ENCODE results near the gene LY86. TPM values are rescaled to one million over a fixed set of nuclear protein-coding genes. Genes with fewer than 3 reads are reported as not detected.

Gene LY86
- total and polyA plus RNA-seq, 9 of the 15 experiments (the other 6 are each of a cell fraction or from before 2014, with no cell fraction given): 0.08 to 0.20 TPM; not detected in 7

DNA sequence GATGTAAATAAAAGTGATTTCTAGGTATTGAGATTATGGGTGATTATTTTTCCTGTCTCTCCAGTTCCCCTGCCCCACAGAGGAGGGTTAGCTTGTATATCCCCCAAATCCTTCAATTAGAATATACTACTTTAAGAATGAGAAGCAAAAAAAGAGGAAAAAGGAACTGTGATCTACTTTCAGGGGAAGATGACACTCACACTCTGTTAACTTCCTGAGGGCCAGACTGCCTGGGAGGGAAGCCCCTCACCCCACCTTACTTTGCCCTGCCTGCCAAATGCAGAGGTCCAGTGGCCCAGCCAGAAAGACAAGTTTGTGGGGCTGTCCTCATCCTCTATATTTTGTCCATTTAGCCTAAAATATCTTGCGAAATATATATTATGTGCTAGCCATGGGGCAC lies 9.2 kb upstream of the LY86 start:
- in situ Hi-C loops (cut with MboI): no loop called here
- no peaks in the 10 kb centered on the region for H3K36me3 ChIP-seq (ENCODE audit: control insufficient read depth, insufficient read depth, low read length)
- FAIRE-seq (no peak), DNase-seq (ENCODE audit: extremely low read depth in 1 of 4, low spot score in 3 of 4) (no peak), ATAC-seq (no peak)
- no peak overlapping the region for H3K9ac ChIP-seq (ENCODE audit: insufficient read depth in 1 of 2, low read depth in 2 of 2, low read length in 2 of 2)
- H3K79me2 ChIP-seq (ENCODE audit: control insufficient read depth, insufficient read depth, low read length): no peaks in the 10 kb centered on the region
- no peaks in the 10 kb centered on the region for H3K9me1 ChIP-seq (ENCODE audit: control insufficient read depth, insufficient read depth, low read length)
- H3K27me3 ChIP-seq (ENCODE audit: control insufficient read depth in 2 of 2, insufficient read depth in 2 of 2, low read length in 2 of 2): peaks cover 0 to 7% of the 10 kb centered on the region in 2 experiments; a peak in 2 of 5 replicates
- POLR2A ChIA-PET: no interaction called here
- H2AFZ ChIP-seq (ENCODE audit: low read depth, low read length): no peak overlapping the region
- no TSS peak for BruUV-seq (replicated peaks)
- no peaks in the 10 kb centered on the region for H4K20me1 ChIP-seq (replicated peaks; ENCODE audit: control insufficient read depth, insufficient read depth, low read length)
- CTCF ChIA-PET (ENCODE audit: low intra/inter-chr PET ratio): no interaction called here
- TF ChIP-seq ETS2 (tag; IDR thresholded peaks at IDR 0.05; ENCODE audit: borderline replicate concordance, poor library complexity, severe bottlenecking) (no peak), FOXP1 (CRISPR knock-in tag; IDR thresholded peaks at IDR 0.05) (no peak), RBM14 (IDR thresholded peaks at IDR 0.05; ENCODE audit: borderline replicate concordance, insufficient read depth, low read depth, low read length) (no peak), NR2C2 (CRISPR knock-in tag; IDR thresholded peaks at IDR 0.05) (no peak), NR2C2 (tag; IDR thresholded peaks at IDR 0.05) (no peak), ZNF3 (CRISPR knock-in tag; IDR thresholded peaks at IDR 0.05) (no peak), THRAP3 (IDR thresholded peaks at IDR 0.05; ENCODE audit: borderline replicate concordance) (no peak), MTA3 (IDR thresholded peaks at IDR 0.05; ENCODE audit: borderline replicate concordance) (no peak), COPS2 (conservative IDR thresholded peaks at IDR 0.05) (no peak), TAL1 (IDR thresholded peaks at IDR 0.05) (no peak), NEUROD1 (IDR thresholded peaks at IDR 0.05; ENCODE audit: borderline replicate concordance, low read depth, low read length, partially characterized antibody) (no peak), HOXB6 (CRISPR knock-in tag; IDR thresholded peaks at IDR 0.05; ENCODE audit: borderline replicate concordance) (no peak)
- TF ChIP-seq, protein P1, sequence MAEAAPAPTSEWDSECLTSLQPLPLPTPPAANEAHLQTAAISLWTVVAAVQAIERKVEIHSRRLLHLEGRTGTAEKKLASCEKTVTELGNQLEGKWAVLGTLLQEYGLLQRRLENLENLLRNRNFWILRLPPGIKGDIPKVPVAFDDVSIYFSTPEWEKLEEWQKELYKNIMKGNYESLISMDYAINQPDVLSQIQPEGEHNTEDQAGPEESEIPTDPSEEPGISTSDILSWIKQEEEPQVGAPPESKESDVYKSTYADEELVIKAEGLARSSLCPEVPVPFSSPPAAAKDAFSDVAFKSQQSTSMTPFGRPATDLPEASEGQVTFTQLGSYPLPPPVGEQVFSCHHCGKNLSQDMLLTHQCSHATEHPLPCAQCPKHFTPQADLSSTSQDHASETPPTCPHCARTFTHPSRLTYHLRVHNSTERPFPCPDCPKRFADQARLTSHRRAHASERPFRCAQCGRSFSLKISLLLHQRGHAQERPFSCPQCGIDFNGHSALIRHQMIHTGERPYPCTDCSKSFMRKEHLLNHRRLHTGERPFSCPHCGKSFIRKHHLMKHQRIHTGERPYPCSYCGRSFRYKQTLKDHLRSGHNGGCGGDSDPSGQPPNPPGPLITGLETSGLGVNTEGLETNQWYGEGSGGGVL (CRISPR knock-in tag; IDR thresholded peaks at IDR 0.05): no peak
- H3K4me3 ChIP-seq: no peak overlapping the region
- no peaks in the 10 kb centered on the region for H3K4me1 ChIP-seq (replicated peaks in 1 of 2; ENCODE audit: control insufficient read depth in 2 of 2, insufficient read depth in 2 of 2, low read length in 2 of 2)
- intact Hi-C loops (cut with micrococcal nuclease): no loop called here
- no peaks in the 10 kb centered on the region for H3K9me3 ChIP-seq (replicated peaks; ENCODE audit: control insufficient read depth, insufficient read depth, low read depth, low read length)
- no peak overlapping the region for H3K4me2 ChIP-seq (ENCODE audit: insufficient read depth, low read length)
- H3K27ac ChIP-seq (ENCODE audit: extremely low read depth, low read depth, low read length): no peak overlapping the region
- WGBS (ENCODE audit: insufficient coverage, low coverage, missing lambda C conversion rate): 0% methylated on average over 1 of the region's 1 CpG
